CD4-positive, alpha-beta T cell treated with Interleukin-2 at 100 ng/mL for 4 hours (primary cell): ENCODE results near the gene AGRP.

Source experiments
- DNase-seq: peaks from one replicate; pipeline ENCODE4 v3.0.0-alpha.2; 2020; ENCODE audit warnings: low spot score

The AGRP gene

GRCh38 chr16:67445441-67445912 is 37.9 kb downstream of the AGRP start:
- DNase-seq, result no peak

- DNase-seq, result no peak
These were observed 38.3 kb downstream of the AGRP start for GRCh38 chr16:67445126-67445426.

- no peak for DNase-seq
These were observed 38.9 kb downstream of the AGRP start for GRCh38 chr16:67444259-67445125.

- no peak for DNase-seq
These were observed 40.1 kb downstream of the AGRP start for GRCh38 chr16:67443265-67443664.

DNA sequence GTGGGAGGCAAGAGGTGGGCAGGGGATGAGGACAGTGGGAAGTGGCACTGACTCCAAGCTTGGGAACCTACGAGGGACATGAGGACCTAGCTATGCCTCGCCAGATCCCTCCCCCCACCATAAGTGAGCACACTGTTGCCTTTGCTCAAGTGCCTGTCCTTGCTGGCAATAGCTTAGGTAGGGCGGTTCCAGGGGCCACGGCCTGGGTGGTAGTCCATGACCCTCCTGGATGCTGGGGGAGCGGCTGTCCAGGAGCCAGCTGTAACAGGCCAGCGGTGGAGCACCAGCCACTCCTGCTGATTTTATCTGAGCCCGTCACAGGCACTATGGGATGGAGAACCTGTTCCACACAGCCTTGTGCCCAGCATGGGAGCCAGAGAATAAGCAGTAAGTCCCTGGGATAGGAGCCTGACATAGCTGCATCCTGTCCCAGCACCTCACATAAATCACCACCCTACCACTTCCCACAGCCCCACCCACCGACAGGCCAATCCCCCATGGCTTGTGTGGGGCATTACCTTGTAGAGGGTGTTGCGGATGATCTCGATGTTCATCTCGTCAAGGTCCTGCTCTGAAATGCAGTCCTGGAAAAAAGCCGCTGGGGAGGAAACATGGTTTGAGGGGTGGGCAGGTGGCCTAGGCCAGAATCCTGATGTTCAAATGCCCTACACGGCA is 40.6 kb downstream of the AGRP start:
- DNase-seq, result no peak

DNA sequence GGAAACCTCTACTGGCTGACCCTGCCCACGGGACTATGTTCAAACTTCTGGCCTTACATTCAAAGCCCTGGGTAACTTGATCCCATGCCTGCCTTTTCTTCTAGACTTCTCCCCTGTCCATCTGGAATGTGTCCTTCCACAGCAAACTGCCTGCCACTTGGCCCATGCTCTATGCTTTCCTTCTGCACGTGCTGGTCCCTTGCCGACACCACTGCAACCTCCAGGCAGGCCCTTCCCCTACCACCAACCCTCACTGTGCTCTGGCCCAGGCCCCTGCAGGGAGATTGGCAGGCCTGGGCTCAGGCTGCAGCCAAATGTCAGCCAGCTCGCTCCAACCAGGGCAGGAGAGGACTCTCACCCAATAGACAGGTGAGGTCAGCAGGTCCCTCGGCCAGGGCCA is 41.4 kb downstream of the AGRP start:
- DNase-seq, result no peak

DNA sequence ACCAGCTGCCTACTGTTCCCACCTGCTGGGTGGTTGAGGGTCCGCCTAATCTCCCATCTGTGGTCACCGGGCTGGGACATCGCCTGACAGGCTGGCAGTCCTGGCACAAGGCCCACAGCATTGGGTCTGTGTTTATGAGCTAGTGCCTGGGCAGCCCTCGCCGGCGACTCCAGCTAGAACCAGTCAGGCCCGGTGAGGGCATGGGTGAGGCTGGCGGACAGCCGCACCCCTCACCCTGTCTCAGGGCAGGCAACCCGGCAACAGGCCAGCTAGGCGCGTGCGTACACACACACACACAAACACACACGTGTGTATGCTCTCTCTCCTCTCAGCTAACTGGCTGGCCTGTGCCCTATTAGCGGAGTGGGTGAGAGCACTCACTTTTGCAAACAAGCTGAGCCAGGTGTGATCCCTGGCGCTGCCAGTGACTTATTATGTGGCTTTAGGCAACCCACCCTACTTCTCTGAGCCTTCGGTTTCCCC is 42.0 kb downstream of the AGRP start:
- no peak for DNase-seq

GRCh38 chr16:67438824-67439393 is 44.4 kb downstream of the AGRP start:
- DNase-seq, result no peak

DNA sequence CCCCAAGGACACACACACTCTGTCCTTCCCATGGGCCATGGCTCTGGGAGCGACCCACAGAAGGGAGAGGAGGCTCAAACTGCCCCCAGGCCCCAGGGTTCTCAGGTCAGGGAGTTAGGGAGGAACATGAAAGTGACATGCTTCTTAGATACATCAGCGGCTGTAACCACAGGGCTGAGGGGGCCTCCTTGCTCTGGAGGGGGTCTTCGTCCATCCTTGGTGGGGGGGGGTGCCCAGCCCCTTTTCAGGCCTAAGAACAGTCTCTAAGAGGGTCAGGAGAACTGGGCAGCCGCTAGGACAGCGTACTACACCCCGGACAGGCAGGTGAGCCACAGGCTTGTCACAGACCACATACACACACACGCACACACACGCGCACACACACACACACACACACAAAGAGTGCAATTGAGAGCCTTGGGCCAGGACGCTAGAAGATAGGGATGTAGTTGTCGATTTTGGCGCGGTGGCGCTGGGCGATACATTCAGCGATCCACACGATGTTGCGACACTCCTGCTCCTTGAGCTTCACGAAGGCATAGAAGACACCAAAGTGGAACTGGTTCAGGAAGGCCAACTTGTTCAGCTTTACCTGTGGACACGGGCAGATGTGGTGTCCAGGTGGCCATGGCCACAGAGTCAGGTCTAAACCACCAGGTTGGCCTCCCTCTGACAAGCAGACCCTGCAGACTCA is 45.1 kb downstream of the AGRP start:
- no peak for DNase-seq

GRCh38 chr16:67437513-67437912 is 45.8 kb downstream of the AGRP start:
- DNase-seq, result no peak

DNA sequence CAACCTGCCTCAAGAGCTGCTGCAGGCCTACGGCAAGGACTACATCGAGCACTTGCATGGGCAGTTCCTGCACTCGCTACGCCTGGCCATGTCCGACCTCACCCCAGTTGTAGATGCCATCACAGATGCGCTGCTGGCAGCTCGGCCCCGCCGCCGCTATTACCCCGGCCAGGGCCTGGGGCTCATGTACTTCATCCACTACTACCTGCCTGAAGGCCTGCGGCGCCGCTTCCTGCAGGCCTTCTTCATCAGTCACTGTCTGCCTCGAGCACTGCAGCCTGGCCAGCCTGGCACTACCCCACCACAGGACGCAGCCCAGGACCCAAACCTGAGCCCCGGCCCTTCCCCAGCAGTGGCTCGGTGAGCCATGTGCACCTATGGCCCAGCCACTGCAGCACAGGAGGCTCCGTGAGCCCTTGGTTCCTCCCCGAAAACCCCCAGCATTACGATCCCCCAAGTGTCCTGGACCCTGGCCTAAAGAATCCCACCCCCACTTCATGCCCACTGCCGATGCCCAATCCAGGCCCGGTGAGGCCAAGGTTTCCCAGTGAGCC is 46.6 kb downstream of the AGRP start:
- DNase-seq, result no peak

- DNase-seq, result no peak
These were observed 47.6 kb downstream of the AGRP start for GRCh38 chr16:67435758-67436164.

DNA sequence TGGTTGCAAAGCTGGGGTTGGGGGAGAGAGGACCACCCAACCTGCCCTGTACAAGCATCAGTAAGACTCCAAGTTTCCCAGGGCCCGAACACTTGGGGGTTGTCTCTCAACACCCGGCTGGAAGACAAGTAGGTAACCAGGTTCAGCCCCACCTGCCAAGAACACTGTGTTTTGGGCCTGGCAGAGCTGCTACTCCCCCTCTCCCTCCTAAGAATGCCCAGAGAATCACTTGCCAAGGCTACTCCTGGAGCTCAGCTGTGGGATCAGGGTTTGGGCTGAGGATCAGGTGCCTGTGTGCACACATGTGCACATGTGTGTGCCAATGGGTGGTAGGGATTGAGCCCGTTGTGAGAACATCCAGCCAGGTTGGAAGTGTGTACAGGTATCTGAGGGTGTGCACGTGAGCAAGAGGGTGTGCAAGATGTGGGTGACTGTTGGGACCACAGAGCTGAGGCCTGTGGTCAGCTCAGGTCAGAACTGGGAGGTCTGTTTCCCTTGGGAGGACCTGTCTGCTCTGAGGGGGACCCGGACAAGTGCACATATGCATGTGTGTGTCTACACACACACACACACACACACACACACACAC is 50.1 kb downstream of the AGRP start:
- no peak for DNase-seq
